ENCODE data around the gene RINL. TPM values are rescaled to one million over a fixed set of nuclear protein-coding genes. Genes with fewer than 3 reads are reported as not detected.
"Not testable (repeated sequence)": the region's sequence is repeated elsewhere in the genome, so short reads cannot be mapped to it uniquely, and the experiment has no call there.

RINL gene
- polyA plus RNA-seq, 1 donor from 2014 or later, result 0.77 TPM

- Histone ChIP-seq H3K27ac (ENCODE audit: low read length) (no peak overlapping the region), H3K4me2 (ENCODE audit: low read length) (no peak overlapping the region), H3K9me3 (ENCODE audit: low read length) (no peaks in the 10 kb centered on the region), H3K79me2 (replicated peaks; ENCODE audit: insufficient read depth, low read length) (no peaks in the 10 kb centered on the region), H2AFZ (ENCODE audit: low read depth, low read length) (no peak overlapping the region), H3K4me3 (ENCODE audit: low read length) (no peak overlapping the region), H3K27me3 (ENCODE audit: insufficient read depth, low read depth, low read length) (no peaks in the 10 kb centered on the region), H3K9ac (ENCODE audit: low read length) (no peak overlapping the region), H3K36me3 (ENCODE audit: insufficient read depth, low read length) (no peaks in the 10 kb centered on the region), H4K20me1 (ENCODE audit: insufficient read depth) (no peaks in the 10 kb centered on the region), H3F3A (ENCODE audit: insufficient read depth, low read length, poor library complexity, severe bottlenecking) (no peaks in the 10 kb centered on the region), H3K9me2 (ENCODE audit: insufficient read depth, low read length) (no peaks in the 10 kb centered on the region)
- TF ChIP-seq REST (IDR thresholded peaks at IDR 0.05; ENCODE audit: borderline replicate concordance) (no peak), EP300 (conservative IDR thresholded peaks at IDR 0.05; ENCODE audit: poor library complexity, severe bottlenecking) (no peak), SMC3 (conservative IDR thresholded peaks at IDR 0.05; ENCODE audit: poor library complexity) (no peak), EZH2 (IDR thresholded peaks at IDR 0.05; ENCODE audit: borderline replicate concordance, insufficient read depth, low read length, poor library complexity, severe bottlenecking) (no peak), TAF1 (IDR thresholded peaks at IDR 0.05; ENCODE audit: low read depth) (no peak), CTCF (IDR thresholded peaks at IDR 0.05; ENCODE audit: poor library complexity, severe bottlenecking) (no peak), RAD21 (conservative IDR thresholded peaks at IDR 0.05) (no peak), MXI1 (conservative IDR thresholded peaks at IDR 0.05; ENCODE audit: poor library complexity, severe bottlenecking) (no peak), POLR2AphosphoS5 (IDR thresholded peaks at IDR 0.05) (no peak)
Measured at GRCh38 chr19:38875656-38876395, 2.2 kb downstream of the RINL start.

- H3K4me3 ChIP-seq (ENCODE audit: low read length); H3K9me2 ChIP-seq (ENCODE audit: insufficient read depth, low read length); H3F3A ChIP-seq (ENCODE audit: insufficient read depth, low read length, poor library complexity, severe bottlenecking); H3K27ac ChIP-seq (ENCODE audit: low read length); H3K79me2 ChIP-seq (replicated peaks; ENCODE audit: insufficient read depth, low read length); H3K36me3 ChIP-seq (ENCODE audit: insufficient read depth, low read length); H3K9me3 ChIP-seq (ENCODE audit: low read length); H4K20me1 ChIP-seq (ENCODE audit: insufficient read depth); H3K27me3 ChIP-seq (ENCODE audit: insufficient read depth, low read depth, low read length); H2AFZ ChIP-seq (ENCODE audit: low read depth, low read length); H3K4me2 ChIP-seq (ENCODE audit: low read length); H3K9ac ChIP-seq (ENCODE audit: low read length): not testable (repeated sequence)
Measured at GRCh38 chr19:38873400-38873799, 4.7 kb downstream of the RINL start.

Data from neural cell (in vitro differentiated cells).